ENCODE results near the gene CRYL1. TPM values are rescaled to one million over a fixed set of nuclear protein-coding genes. Genes with fewer than 3 reads are reported as not detected.
A peak's percentile ranks its signal among the peaks of the same experiment; 100 is the strongest.

Gene CRYL1
- total RNA-seq, 1 experiment from 2014 or later = 3.7 TPM

DNA sequence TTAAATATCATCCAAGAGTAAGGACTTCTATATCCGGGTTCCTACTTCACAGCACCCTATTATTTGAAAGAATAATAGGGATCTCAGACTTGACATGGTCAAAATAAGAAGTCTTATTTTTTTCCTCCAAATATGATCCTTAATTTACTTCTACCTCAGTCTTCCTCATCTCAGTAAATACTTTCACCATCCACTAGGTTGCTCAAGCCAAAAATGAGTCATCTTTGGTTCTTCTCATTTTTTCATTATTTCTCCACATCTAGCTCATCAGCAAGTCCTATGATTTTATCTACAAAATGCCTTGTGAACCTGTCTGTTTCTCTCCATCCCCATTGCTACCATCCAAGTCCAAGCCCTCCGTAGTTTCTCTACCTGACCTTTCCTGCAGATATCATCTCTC is 171.7 kb downstream of the CRYL1 start:
- Histone ChIP-seq H4K5ac (ENCODE audit: insufficient read length, low read depth, low read length) (no peak overlapping the region), H2BK12ac (ENCODE audit: insufficient read length, low read depth, low read length) (no peak overlapping the region), H3K23ac (ENCODE audit: insufficient read length, low read depth, low read length) (no peak overlapping the region), H2BK15ac (ENCODE audit: low read depth, low read length) (no peak overlapping the region), H3K27me3 (ENCODE audit: insufficient read depth, low read length) (no peaks in the 10 kb centered on the region), H3K18ac (ENCODE audit: insufficient read length, low read depth, low read length) (no peak overlapping the region), H3K56ac (ENCODE audit: insufficient read length, low read depth, low read length) (no peak overlapping the region), H3K4me2 (ENCODE audit: insufficient read depth, insufficient read length, low read length) (no peak overlapping the region), H3K23me2 (ENCODE audit: insufficient read length, low read depth, low read length, poor library complexity, severe bottlenecking) (no peaks in the 10 kb centered on the region), H3K14ac (ENCODE audit: insufficient read depth, low read length) (no peak overlapping the region), H2AFZ (ENCODE audit: low read length) (no peak overlapping the region), H2AK5ac (ENCODE audit: insufficient read length, low read length) (no peak overlapping the region), H4K20me1 (ENCODE audit: control insufficient read depth, insufficient read depth, insufficient read length) (no peaks in the 10 kb centered on the region), H3K27ac (ENCODE audit: insufficient read length, low read depth, low read length) (no peak overlapping the region), H2BK5ac (ENCODE audit: insufficient read length, low read length) (no peak overlapping the region), H3K9me3 (ENCODE audit: control insufficient read depth, low read depth, low read length) (no peaks in the 10 kb centered on the region), H4K91ac (ENCODE audit: insufficient read length, low read depth, low read length) (no peak overlapping the region), H3K79me2 (ENCODE audit: insufficient read depth, low read length) (no peaks in the 10 kb centered on the region), H3K4me1 (ENCODE audit: insufficient read depth, low read length) (no peaks in the 10 kb centered on the region), H2BK120ac (ENCODE audit: low read depth, low read length, poor library complexity, severe bottlenecking) (no peak overlapping the region), H3K4ac (ENCODE audit: low read depth, low read length) (no peak overlapping the region), H3T11ph (ENCODE audit: low read length) (no peak overlapping the region), H3K9ac (ENCODE audit: extremely low read depth, insufficient read length, low read length) (no peak overlapping the region), H4K8ac (replicated peaks; ENCODE audit: insufficient read length, low read depth, low read length) (no peak overlapping the region), H3K79me1 (ENCODE audit: insufficient read depth, low read depth, low read length, poor library complexity, severe bottlenecking) (no peaks in the 10 kb centered on the region), H2BK20ac (ENCODE audit: low read depth, low read length, poor library complexity, severe bottlenecking) (no peak overlapping the region)
- Mint-ChIP-seq H3K27me3 (ENCODE audit: low read depth) (peaks cover 29% of the 10 kb centered on the region), H3K4me3 (no peak overlapping the region), H3K36me3 (ENCODE audit: insufficient read depth in 1 of 3, low read depth in 3 of 3) (no peaks in the 10 kb centered on the region), H3K27ac (no peak overlapping the region), H3K4me1 (peaks cover 12 to 19% of the 10 kb centered on the region in 2 experiments), H3K9me3 (peaks cover 0 to 2% of the 10 kb centered on the region in 2 experiments; a peak in 2 of 5 replicates)
- TF ChIP-seq, protein P1, sequence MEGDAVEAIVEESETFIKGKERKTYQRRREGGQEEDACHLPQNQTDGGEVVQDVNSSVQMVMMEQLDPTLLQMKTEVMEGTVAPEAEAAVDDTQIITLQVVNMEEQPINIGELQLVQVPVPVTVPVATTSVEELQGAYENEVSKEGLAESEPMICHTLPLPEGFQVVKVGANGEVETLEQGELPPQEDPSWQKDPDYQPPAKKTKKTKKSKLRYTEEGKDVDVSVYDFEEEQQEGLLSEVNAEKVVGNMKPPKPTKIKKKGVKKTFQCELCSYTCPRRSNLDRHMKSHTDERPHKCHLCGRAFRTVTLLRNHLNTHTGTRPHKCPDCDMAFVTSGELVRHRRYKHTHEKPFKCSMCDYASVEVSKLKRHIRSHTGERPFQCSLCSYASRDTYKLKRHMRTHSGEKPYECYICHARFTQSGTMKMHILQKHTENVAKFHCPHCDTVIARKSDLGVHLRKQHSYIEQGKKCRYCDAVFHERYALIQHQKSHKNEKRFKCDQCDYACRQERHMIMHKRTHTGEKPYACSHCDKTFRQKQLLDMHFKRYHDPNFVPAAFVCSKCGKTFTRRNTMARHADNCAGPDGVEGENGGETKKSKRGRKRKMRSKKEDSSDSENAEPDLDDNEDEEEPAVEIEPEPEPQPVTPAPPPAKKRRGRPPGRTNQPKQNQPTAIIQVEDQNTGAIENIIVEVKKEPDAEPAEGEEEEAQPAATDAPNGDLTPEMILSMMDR (conservative IDR thresholded peaks at IDR 0.05) = peak; percentile 25; the same call in 1 of the 3 replicates
- DNase-seq = no peak
- WGBS (ENCODE audit: extremely low coverage, insufficient read length, low lambda C conversion rate) = no CpG with 5 or more reads among the region's 2 CpGs

Small RNA genes within 50 kb of the gene (microRNA-seq; reads per million reads assigned to microRNA genes)
- not detected for gene MIR4499 (ENCODE audit: borderline microRNAs expressed)

Other genes with a start within 250 kb of the CRYL1 start
- gene IFT88, start 41.3 kb upstream of the CRYL1 start, total RNA-seq (2021) = 5.2 and 5.6 TPM in 2 replicates
- gene IL17D, start 177.8 kb upstream of the CRYL1 start, total RNA-seq (2021) = 1.2 and 1.6 TPM in 2 replicates
- gene EEF1AKMT1, start 248.1 kb upstream of the CRYL1 start, total RNA-seq (2021) = 5.1 and 6.1 TPM in 2 replicates